Memory B cell (primary cell): Measurements from ENCODE around the gene CHCHD3.

Source experiments
- ATAC-seq: fragments of 150-1000 bp; cut with Tn5 transposase; 2 replicates; pipeline ENCODE4 v1.10.0; 2021; ENCODE audit warnings: low read depth, mild to moderate bottlenecking, moderate library complexity
- DNase-seq, 2 donors: peaks; one replicate each; pipeline ENCODE4 v3.0.0; 2022; ENCODE audit warnings: low spot score in 2 of 2
- H3K27ac Mint-ChIP-seq: one replicate; pipeline ENCODE4 v1.8.0; 2022; ENCODE audit warnings: mild to moderate bottlenecking, moderate library complexity, mixed read lengths
- H3K27me3 Mint-ChIP-seq: one replicate; pipeline ENCODE4 v1.8.0; 2022; ENCODE audit warnings: mixed read lengths
- H3K36me3 Mint-ChIP-seq: one replicate; pipeline ENCODE4 v1.8.0; 2022; ENCODE audit warnings: mild to moderate bottlenecking, mixed read lengths
- H3K4me1 Mint-ChIP-seq: one replicate; pipeline ENCODE4 v1.8.0; 2022; ENCODE audit warnings: mixed read lengths
- H3K4me3 Mint-ChIP-seq: one replicate; pipeline ENCODE4 v1.8.0; 2022; ENCODE audit warnings: mild to moderate bottlenecking, moderate library complexity, mixed read lengths
- H3K9me3 Mint-ChIP-seq: one replicate; pipeline ENCODE4 v1.8.0; 2022; ENCODE audit warnings: mixed read lengths

The CHCHD3 gene

DNA sequence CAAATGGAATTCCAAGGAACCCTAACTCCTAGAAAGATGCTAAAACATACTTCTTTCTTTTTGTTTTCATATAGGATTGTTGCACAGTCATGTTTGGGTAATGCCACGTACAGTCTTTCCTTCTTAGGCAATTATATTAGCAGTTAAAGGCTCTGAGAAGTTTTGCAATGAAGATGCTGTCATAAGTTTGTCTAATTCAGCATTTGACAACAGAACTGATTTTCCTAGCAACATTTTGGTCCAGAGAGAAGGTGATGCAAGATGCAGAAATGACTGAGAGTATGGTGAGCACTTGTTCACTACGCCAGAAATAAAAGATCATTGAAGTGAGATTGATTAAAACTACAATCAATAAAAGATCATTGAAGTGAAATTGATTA, 321.7 kb downstream of the CHCHD3 start:
- Mint-ChIP-seq H3K27me3 (peaks cover 1% of the 10 kb centered on the region), H3K4me3 (no peak overlapping the region)

DNA sequence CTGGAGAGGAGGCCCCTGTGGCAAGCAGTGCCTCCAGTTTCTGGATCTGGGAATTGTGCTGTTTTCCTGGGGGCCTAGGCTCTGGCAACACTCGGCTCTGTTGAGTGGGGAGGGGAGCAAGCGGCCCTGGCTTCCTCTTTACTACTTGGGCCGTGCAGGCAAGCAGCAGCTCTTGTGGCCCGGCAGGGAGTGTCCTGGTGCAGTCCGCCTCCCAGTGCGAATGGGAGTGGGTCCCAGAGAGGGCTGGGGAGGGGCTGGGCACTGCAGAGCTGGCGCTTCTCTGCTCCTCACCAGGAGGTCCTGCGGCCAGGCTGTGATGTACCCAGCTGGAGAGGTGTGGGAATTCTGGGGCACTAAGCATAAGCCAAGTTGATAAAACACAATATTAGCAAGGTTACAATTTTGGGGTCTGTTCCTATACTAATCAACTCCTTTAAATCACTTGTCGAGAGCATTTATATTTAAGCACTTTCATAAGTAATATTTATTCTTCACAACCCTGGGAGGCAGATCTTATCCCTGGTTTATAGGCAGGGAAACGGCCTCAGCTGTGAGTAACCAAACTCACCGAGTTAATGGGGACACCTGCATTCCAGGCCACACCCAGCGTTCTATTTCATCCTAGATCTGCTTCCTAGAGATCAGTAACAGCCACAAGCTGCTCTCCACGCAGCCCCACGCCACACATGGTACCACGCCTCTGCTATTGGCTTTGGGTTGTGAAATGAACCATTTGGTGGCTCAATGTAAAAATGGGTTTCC, 322.2 kb downstream of the CHCHD3 start:
- H3K36me3 Mint-ChIP-seq: no peaks in the 10 kb centered on the region
- peaks cover 1% of the 10 kb centered on the region for H3K27me3 Mint-ChIP-seq
- H3K27ac Mint-ChIP-seq: no peak overlapping the region
- peaks cover 3% of the 10 kb centered on the region for H3K4me1 Mint-ChIP-seq
- ATAC-seq: no peak
- no peak overlapping the region for H3K4me3 Mint-ChIP-seq
- H3K9me3 Mint-ChIP-seq: no peaks in the 10 kb centered on the region
- no peak for DNase-seq

More for the DNA sequence above, 321.7 kb downstream of the CHCHD3 start:
- Mint-ChIP-seq H3K36me3 (no peaks in the 10 kb centered on the region), H3K9me3 (no peaks in the 10 kb centered on the region), H3K4me1 (peaks cover 3% of the 10 kb centered on the region), H3K27ac (no peak overlapping the region)
- ATAC-seq (no peak), DNase-seq (no peak)

DNA sequence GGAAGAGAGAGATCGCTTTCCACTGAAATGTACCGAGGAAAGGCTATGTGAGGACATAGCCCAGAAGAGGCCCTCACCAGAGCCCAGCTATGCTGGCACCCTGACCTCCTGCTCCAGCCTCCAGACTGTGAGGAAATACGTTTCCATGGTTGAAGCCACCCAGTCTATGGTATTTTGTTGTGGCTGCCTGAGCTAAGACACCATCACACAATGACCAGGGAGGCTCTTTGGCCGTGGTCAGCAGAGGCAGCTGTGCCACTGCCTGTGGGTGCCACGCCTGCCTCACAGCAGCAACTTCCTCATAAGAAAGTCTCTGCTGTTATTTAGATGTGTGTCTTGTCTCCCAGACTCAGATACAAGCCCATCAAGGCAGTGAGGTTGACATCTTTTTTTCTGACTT, 322.9 kb downstream of the CHCHD3 start:
- Mint-ChIP-seq H3K4me1 (peaks cover 3% of the 10 kb centered on the region), H3K27me3 (peaks cover 1% of the 10 kb centered on the region), H3K36me3 (no peaks in the 10 kb centered on the region), H3K27ac (no peak overlapping the region), H3K9me3 (no peaks in the 10 kb centered on the region), H3K4me3 (no peak overlapping the region)
- ATAC-seq: no peak
- no peak for DNase-seq

DNA sequence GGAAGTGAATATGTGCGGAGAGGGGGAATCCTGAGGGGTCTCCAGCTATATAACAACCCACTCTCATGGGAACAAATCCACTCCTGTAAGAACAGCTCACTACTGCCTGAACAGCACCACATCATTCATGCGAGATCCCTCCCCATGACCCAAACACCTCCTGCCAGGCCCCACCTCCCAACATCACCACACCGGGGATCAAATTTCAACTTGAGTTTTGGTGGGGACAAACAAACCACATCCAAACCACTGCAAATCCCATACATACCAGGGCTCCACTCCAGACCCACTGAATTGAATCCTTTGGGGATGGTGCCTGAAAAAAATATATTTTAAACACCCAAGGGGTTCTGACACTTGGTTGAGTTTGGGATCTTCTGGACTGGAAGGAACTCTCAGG, 324.1 kb downstream of the CHCHD3 start:
- Mint-ChIP-seq H3K27me3 (peaks cover 3% of the 10 kb centered on the region), H3K27ac (no peak overlapping the region), H3K4me1 (peaks cover 3% of the 10 kb centered on the region), H3K36me3 (no peaks in the 10 kb centered on the region), H3K4me3 (no peak overlapping the region), H3K9me3 (no peaks in the 10 kb centered on the region)
- DNase-seq (no peak), ATAC-seq (no peak)

DNA sequence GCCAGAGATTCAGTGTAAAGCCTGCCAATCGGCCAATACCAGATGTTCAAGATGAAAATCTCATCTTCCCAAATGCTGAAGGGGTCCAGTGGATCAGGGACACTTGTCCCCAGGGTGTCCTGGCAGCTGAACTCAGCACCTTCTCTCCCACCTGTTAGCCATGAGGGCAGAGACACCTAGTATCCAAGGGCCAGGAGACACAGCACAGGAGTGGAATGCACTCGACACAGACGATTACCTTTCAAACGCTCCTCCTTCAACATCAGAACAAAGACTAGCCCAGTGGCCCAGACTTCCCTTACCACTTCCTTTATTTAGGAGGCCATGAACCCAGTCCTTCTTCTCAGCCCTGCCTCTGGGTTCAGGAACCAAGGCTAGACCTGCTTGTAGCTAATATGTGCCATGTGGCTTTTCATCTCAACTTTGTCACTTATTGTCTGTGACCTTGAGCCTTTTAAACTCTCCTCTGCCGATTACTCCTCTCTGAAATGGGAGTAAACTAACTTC, 325.4 kb downstream of the CHCHD3 start:
- ATAC-seq (no peak), DNase-seq (no peak)
- Mint-ChIP-seq H3K27me3 (peaks cover 3% of the 10 kb centered on the region), H3K9me3 (no peaks in the 10 kb centered on the region), H3K27ac (no peak overlapping the region), H3K4me1 (peaks cover 3% of the 10 kb centered on the region), H3K36me3 (no peaks in the 10 kb centered on the region), H3K4me3 (no peak overlapping the region)

DNA sequence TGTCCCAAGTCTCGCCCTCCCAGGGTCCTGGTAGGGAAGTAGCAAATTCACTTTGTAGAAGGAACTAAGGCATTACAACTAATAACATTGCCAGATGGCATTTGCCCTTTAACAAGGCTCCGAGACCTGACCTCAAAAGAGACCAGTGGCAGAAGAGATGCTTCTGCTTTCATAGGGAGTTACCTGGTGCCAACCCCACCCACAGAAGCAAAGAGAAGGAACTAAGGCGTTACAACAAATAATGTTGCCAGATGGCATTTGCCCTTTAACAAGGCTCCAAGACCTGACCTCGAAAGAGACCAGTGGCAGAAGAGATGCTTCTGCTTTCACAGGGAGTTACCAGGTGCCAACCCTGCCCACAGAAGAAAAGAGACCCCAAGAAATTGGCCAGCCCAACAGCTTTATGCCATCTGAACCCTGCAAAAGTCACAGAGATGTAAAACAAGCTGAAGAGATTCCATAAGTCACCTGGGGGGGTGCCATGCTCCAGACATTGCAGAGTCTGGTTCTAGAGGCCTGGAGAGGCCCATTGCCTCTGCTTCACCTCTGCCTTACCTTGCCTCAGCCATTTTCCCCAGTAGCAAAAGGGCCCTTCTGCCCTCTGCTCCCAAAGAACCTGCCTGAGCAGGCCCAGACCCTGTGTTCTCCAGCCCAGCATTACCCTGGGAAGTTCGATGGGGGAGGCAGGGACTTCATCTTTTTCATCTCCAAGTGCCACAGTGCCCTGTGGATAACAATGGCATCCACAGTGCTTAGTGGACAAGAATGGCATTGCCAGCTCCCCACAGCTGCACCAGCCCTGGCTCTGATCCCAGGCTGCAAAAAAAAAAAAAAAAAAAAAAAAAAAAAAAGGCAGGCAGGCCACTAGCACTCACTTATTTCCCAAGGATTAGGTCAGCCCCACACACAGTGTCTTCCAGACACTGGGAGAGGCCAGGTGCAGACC, 326.1 kb downstream of the CHCHD3 start:
- no peaks in the 10 kb centered on the region for H3K9me3 Mint-ChIP-seq
- peaks cover 3% of the 10 kb centered on the region for H3K27me3 Mint-ChIP-seq
- H3K4me3 Mint-ChIP-seq: no peak overlapping the region
- ATAC-seq (peak; percentile 27), DNase-seq (no peak)
- H3K36me3 Mint-ChIP-seq: no peaks in the 10 kb centered on the region
- H3K4me1 Mint-ChIP-seq: peaks cover 3% of the 10 kb centered on the region
- no peak overlapping the region for H3K27ac Mint-ChIP-seq

DNA sequence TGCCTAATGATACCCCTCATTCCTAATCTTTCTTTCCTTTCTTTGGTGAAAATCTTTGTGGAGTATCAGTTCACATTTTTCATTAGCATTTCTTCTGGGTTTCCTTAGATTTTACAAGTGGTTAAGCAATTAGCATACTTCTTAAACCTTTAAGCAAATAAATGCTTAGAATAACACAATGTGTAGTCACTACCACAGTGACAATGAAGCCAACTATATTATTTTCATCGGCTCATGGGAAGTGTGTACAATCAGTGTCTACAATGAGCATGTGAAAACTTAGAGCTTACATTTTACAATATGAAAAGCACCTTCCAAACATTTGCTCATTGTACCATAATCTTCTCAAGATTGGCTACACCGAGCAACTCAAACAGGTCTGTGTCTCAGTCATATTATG, 329.5 kb downstream of the CHCHD3 start:
- peaks cover 13% of the 10 kb centered on the region for H3K27me3 Mint-ChIP-seq
- H3K4me3 Mint-ChIP-seq: no peak overlapping the region
- DNase-seq (no peak), ATAC-seq (no peak)
- no peak overlapping the region for H3K27ac Mint-ChIP-seq
- H3K36me3 Mint-ChIP-seq: no peaks in the 10 kb centered on the region
- H3K9me3 Mint-ChIP-seq: peaks cover 3% of the 10 kb centered on the region
- H3K4me1 Mint-ChIP-seq: peaks cover 7% of the 10 kb centered on the region

DNA sequence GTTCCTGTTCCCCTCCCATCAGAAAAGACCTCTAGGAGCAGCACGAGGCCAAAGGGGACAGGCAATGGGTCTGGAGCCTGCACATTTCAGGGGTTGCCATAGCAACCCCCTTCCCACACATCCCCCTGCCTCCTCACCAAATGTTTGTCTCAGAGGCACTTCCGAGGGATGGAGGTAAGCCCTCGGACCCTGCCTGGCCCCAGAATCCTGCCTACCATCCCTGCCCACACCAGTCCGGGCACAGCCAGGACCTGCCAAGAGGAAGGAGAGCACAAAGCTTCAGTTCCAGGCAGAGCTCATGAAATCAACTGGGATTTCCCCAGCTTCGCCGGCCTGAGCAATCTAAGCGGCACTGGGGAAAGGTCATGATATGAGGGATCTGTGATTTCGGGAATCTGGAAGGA, 330.6 kb downstream of the CHCHD3 start:
- no peaks in the 10 kb centered on the region for H3K36me3 Mint-ChIP-seq
- no peak overlapping the region for H3K27ac Mint-ChIP-seq
- H3K4me3 Mint-ChIP-seq: no peak overlapping the region
- peaks cover 13% of the 10 kb centered on the region for H3K27me3 Mint-ChIP-seq
- ATAC-seq (no peak), DNase-seq (no peak)
- peaks cover 7% of the 10 kb centered on the region for H3K4me1 Mint-ChIP-seq
- peaks cover 3% of the 10 kb centered on the region for H3K9me3 Mint-ChIP-seq

DNA sequence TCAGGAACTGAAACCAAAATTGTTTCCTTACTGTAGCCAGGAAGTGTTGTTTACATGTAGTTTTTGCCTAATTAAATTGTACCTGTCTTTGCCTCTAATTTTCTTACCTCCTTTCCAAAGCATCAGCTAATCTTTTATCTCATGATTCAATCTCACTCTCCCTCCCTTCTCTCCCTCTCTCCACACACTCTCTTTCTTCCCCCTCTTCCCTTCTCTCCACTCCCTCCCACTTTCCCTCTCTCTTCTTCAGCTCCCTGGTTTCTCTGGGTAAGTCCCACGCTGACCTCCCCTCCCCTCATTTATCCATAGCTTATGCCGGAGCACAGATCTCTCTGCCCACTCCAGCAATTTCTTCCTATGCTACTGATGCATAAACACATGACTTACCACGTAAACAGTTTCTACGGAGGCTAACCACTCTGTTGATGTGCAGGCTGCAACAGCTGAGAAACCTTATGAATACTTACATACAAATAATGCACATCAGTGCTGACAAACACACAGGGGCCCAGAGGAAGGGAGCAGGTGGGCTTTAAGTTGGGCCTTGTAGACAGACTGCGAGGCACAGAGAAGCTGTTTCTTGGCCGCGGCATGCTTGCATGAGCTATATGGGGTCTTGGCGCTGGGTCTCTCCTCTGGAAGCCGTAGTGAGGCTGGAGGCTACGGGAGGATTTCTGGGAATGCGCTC, 331.2 kb downstream of the CHCHD3 start:
- no peaks in the 10 kb centered on the region for H3K36me3 Mint-ChIP-seq
- H3K4me1 Mint-ChIP-seq: peaks cover 7% of the 10 kb centered on the region
- peak overlapping the region; percentile 4 for H3K4me3 Mint-ChIP-seq
- H3K9me3 Mint-ChIP-seq: peaks cover 3% of the 10 kb centered on the region
- no peak overlapping the region for H3K27ac Mint-ChIP-seq
- peaks cover 13% of the 10 kb centered on the region for H3K27me3 Mint-ChIP-seq
- ATAC-seq (no peak), DNase-seq (no peak)

DNA sequence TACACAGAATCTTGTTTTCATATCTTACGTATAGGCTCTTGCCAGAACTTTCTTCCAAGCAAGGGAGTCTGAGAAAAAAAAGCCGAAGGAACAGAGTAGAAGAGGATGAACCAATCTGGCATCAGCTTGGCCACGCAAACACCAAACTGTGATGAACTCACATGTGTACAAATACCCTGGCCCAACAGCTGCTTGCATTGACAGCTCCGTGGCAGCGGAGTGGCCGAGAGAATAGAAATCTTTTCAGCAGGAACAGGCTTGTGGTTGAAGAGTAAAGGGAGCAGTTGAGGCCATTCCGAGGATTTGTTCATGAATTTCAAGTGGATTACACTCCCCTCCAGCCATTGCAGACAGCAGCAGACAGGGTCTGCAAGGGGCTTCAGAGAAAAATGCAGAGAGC, 331.8 kb downstream of the CHCHD3 start:
- Mint-ChIP-seq H3K36me3 (no peaks in the 10 kb centered on the region), H3K9me3 (peaks cover 3% of the 10 kb centered on the region), H3K4me3 (no peak overlapping the region)

DNA sequence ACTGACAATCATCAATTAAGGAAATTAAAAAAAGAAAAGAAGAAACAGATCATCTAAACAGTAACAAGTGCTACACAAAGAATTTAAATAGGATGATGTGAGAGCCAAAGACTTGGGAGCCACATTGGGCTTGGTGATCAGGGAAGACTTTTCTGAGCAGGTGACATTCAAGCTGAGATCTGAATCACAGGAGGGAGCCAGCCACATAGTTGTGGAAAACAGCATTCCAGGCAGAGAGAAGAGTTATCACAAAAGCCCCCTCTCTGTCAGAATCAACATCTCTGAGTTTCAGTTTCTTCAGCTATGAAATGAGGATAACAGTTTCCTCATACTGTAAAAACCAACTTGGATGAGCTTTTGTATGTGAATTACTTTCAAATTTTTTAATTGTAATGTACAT, 336.4 kb downstream of the CHCHD3 start:
- Mint-ChIP-seq H3K27me3 (peaks cover 13% of the 10 kb centered on the region), H3K4me3 (no peak overlapping the region), H3K27ac (no peak overlapping the region), H3K36me3 (no peaks in the 10 kb centered on the region), H3K4me1 (peaks cover 1% of the 10 kb centered on the region), H3K9me3 (peaks cover 13% of the 10 kb centered on the region)
- DNase-seq (no peak), ATAC-seq (no peak)

More for the DNA sequence above, 331.8 kb downstream of the CHCHD3 start:
- H3K4me1 Mint-ChIP-seq: peaks cover 4% of the 10 kb centered on the region
- no peak for DNase-seq
- no peak for ATAC-seq
- H3K27me3 Mint-ChIP-seq: peaks cover 13% of the 10 kb centered on the region
- no peak overlapping the region for H3K27ac Mint-ChIP-seq

DNA sequence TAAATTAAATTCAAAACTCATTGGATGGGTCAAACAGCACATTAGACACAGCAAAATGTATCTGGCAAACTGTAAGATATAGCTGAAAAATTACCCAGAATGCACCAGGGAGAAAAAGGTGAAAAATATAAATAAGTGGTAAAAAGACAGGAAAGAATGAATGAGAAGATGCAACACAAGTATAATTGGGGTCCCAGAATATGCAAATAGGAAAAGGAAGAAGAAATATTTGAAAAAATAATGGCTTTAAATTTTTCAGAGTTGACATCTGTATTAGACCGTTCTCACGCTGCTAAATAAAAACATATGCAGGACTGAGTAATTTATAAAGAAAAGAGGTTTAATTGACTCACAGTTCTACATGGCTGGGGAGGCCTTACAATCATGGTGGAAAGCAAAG, 337.9 kb downstream of the CHCHD3 start:
- H3K9me3 Mint-ChIP-seq: peaks cover 9% of the 10 kb centered on the region
- no peaks in the 10 kb centered on the region for H3K36me3 Mint-ChIP-seq
- no peak for ATAC-seq
- no peaks in the 10 kb centered on the region for H3K4me1 Mint-ChIP-seq
- H3K4me3 Mint-ChIP-seq: no peak overlapping the region
- H3K27ac Mint-ChIP-seq: no peak overlapping the region
- DNase-seq: no peak
- peaks cover 10% of the 10 kb centered on the region for H3K27me3 Mint-ChIP-seq

DNA sequence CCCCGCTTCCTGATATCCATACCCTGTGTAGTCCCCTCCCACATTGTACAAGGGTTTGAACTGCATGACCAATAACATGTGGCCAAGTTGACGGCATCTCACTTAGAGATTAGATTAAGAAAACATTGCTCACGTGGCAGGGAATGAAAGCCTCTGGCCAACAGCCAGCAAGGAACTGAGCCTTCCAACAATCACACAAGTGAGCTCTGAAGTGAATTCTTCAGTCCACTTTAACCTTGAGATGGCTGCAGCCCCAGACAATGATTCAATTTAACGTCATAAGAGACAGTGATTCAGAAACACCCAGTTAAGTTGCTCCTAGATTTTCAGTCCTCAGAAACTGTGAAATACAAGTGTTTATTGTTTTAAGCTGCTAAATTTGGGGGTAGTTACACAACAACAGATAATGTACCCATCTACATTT, 339.7 kb downstream of the CHCHD3 start:
- Mint-ChIP-seq H3K9me3 (peaks cover 9% of the 10 kb centered on the region), H3K27me3 (peaks cover 13% of the 10 kb centered on the region), H3K27ac (no peak overlapping the region), H3K4me3 (no peak overlapping the region), H3K36me3 (no peaks in the 10 kb centered on the region), H3K4me1 (no peaks in the 10 kb centered on the region)
- DNase-seq (no peak), ATAC-seq (no peak)

DNA sequence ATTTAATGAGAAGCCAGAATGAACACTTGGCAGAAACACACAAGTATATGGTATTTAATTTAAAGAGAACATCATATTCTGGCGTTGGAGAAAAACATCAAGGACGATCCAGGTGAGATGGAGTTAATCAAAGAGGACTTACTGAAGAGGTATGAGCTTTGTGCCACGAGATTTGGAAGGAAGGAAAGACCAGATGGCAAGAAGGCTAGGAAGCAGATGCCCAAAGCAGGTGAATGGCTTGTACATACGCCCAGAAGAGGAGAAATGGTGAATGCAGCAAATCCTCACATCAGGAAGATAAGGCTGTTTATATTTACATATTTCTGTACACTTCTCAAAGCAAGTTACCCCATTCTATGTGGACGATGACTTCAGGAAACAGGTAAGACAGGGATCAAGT, 341.7 kb downstream of the CHCHD3 start:
- H3K36me3 Mint-ChIP-seq: no peaks in the 10 kb centered on the region
- ATAC-seq: no peak
- H3K27ac Mint-ChIP-seq: no peak overlapping the region
- no peak overlapping the region for H3K4me3 Mint-ChIP-seq
- no peak for DNase-seq
- H3K27me3 Mint-ChIP-seq: peaks cover 15% of the 10 kb centered on the region
- peaks cover 9% of the 10 kb centered on the region for H3K9me3 Mint-ChIP-seq
- H3K4me1 Mint-ChIP-seq: no peaks in the 10 kb centered on the region
